ENCODE measurements around the gene NPHP4.
"Not testable (repeated sequence)": the region's sequence is repeated elsewhere in the genome, so short reads cannot be mapped to it uniquely, and the experiment has no call there.

Gene NPHP4

DNA sequence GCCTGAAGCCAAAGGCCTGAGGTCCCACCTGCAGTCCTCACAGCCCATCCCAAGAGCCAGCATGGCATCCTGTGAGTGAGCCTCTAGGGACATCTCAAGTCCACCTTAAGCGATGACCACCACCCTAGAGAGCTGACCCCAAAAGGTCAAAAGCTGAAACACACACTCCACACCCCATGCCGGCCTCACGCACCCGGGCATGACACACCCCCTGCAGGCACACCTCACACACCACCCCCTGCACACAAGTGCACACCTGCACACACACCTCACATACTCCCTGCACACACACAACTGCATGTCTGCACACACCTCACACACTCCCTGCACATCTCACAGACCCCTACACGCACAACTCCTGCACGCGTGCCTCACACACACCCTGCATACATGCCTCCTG lies 118.7 kb downstream of the NPHP4 start:
- no peak for DNase-seq

DNA sequence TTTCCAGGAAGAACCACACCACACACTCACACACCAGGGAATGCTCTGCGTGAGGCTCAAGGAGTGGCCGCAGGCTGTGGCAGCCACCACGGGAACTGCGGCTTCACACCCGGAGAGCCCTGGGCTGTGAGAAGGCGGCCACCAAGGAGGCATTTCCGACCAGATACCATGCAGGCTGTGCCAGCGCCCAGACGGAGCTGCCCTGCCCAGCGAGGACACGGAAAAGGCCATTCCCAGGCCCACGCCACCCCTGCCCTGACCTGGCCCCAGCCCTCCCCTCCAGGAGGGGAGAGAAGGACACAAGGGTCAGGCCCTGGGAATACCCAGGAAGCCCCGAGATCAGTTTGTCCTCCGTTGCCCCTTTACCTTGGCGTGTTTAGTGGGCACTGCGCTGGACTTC lies 119.3 kb downstream of the NPHP4 start:
- no peak for DNase-seq

DNA sequence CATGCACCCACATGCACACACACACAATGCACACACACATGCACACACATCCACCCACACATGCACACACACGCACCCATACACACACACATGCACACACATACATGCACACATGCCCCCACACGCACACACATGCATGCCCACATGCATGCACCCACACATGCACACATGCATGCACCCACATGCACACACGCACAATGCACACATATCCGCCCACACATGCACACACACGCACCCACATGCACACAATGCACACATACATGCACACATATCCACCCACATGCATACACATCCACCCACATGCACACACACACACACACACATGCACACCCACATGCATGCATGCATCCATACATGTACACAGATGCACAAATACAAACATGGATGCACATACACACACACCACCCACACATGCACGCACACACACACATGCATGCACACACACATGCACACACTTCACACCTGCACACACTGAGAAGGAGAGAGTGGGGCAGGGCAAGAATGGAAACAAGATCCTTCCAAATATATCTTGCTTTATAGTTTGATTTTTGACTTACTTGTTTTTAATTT lies 123.2 kb downstream of the NPHP4 start:
- DNase-seq, result no peak

DNA sequence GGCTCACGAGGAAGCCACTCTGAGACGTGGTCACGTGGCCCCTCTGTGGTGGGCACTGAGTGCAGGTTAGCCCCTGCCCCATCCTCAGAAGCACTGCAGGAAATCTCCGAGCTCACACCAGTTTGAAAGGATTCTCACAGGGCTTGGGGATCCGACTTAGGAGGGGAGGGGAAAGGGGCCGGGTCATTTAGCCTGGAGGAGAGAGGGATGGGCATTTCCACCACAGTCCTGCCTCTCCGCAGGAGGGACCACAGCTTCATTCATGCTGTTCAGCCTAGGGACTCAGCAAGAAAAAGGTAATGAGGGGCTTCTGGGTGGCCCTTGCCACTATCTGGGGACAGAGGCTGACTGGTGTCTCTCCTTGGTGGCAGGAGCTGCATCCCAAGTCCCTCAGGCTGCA lies 126.5 kb downstream of the NPHP4 start:
- no peak for DNase-seq

DNA sequence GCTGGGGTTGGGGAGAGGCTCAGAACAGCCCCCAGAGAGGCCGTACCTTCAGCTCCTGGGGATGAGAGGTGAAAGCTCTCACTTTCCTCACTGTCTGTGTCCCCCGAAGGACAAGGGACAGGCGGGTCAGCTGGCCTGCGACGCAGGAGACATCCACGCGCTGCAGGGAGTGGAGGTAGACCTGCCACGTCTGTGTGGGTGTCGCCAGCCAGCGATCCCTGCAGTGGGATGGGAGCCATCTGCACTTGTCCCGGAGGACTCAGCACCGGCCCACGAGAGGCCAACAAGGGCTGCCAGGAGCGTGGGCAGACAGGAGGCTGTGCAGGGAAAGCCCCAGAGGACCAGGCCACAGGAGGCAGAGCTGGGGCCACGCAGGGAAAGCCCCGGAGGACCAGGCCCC lies 127.2 kb downstream of the NPHP4 start:
- DNase-seq, result no peak

DNA sequence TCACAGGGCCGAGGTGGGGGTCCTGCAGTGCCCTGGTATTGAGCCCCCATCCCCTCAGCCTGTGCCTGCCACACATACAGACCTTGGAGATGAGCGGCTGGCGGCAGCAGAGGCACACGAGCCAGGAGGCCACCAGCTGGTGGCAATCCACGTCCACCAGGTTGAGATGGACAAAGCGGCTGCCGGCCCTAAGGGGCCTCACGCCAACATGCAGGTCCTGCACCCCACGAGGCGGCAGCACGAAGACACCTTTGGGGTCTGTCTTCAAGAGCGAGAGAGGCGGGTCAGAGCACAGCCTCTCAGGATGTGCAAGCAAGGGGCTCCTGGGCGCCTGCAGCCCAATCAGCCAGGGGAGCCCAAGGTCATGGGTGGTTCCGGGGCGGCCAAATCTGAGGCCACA lies 128.0 kb downstream of the NPHP4 start:
- no peak for DNase-seq

DNA sequence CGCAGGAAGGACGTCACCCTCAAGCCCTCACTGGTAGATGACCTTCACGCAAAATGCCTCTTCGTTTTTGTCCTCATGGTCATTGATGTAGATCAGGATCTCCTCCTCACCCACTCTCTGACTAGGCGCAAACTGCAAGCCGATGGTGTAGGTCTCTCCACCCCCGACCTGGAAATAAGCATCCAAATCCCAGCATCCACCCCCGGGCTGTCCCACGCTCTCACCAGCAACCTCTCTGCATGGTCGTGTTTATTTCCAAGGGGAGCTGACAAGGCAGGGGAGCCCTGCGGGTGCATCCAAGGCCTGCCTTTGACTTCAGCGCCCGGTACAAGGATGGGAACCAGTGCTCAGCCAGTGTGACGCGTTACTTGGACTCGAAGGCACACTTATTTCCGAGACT lies 129.0 kb downstream of the NPHP4 start:
- no peak for DNase-seq

DNA sequence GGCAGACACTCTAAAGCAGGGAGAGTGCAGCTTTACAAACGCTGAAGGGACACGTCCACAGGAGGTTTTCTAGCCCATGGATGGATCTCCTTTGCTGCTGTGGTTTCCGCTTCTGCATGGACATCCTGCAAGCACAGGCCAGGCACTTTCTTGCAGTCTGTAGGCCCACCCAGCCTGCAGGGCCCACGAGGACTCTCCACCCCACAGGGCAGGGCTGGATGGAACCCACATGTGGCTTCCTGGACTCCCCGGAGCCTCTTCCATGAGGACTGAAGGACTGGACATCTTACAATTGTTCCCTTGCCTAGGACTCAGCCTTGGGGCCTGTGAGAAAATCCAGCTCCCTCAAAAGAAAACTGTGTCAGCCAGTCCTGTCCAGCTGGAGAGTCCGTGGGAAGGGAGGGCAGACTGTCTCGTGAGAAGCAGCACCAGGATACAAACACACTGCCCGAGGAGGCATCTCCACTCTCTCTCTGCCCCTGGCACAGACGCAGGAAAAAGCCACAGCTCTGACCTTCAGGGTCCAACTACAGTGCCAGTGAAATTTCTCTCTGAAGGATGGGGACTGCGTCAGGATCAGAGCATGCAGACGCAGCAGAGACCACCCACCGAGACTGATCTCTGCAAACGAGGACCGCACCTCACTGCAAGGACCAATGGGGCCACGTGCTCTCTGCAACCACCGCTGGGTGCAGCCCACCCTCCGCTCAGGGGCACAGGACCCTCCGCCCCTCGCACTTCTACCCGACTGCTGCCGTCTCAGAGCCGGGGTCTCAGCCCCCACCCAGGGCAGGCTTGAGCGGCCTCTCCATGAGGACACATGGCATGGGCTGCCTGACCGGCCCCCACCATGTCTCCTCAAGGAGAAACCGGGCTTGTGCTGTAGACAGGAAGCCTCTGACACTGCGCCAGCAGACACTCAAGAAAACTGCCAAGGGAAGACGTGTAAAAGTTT lies 130.1 kb downstream of the NPHP4 start:
- no peak for DNase-seq

DNA sequence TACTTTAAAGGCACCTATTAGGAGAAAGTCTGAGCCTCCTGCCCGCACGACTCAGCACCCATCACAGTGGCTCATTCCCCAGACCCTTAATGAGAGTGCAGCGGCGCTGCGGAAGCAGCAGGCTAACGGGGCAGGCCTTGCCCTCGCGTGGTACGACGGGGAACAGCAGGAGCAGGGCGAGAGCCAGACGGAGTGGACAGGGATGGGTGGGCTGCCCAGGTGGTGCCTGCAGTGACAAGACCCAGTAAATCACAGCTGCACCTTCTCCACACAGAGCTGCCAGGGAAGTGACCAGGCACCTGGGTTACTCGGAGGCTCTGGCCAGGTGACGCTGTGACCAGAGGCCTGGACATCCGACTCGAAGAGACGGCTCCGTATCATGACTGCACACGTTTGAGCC lies 131.9 kb downstream of the NPHP4 start:
- no peak for DNase-seq

DNA sequence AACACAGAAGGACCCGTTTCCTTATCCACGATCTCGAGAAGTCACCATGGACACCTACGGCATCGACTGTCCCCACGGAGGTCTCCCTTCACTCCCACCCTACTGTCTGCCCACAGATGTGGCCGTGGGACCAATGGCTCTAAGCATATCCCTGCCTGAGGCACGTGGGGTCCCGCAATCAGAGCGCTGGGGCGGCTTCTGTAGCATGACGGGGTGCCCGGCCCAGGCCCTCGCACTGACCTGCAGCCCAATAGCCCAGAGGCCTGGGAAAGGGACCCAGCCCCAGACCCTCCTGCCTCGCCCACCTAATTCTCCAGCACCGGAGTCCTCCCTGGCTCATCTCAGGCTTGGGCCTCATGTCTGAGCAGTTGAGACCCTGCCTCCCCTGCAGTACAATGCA lies 132.5 kb downstream of the NPHP4 start:
- no peak for DNase-seq

DNA sequence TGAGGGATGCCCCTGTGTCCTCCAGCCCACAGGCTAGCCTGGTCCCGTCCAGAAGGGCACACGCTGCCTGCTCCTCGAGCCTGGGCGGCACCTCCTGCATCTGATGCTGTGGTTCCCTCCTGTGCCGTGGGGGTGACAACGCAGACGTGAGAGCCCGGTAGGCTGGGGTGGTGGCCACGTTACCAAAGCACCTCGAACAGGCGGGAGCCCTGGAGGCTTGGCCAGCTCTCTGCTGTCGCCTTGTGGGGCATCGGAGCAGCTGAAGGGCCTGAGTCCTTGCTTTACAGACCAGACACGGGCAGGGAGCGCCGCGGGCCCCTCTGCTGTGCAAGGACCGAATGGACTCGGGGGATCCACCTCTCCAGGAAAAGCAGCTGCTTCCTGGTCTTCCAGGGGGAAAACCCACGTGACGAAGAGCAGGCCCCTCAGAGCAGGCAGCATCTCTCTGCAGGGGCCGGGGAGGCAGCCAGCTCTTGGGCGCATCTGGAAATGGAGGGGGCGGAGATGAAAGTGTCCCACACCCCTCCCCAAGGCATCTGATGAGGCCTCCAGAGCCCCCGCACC lies 133.3 kb downstream of the NPHP4 start:
- DNase-seq, result no peak

DNA sequence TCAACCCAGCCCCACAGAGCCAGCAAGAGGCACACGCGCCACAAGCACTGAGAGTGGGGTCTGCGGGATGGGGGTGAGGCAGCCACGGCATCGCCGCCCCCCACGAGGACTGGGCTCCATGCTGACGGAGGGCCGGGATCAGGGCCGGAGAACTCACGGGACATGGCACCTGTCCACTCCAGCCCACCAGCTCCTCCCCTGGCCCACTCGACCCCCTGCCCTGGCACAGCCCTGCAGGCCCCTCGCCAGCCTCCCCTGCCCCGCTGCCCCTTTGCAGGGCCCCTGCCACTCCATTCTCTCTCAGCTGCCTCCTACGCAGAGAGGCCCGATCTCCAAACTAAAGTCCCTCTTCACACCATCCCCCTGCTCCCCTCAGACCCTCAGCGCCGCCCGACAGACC lies 134.0 kb downstream of the NPHP4 start:
- no peak for DNase-seq

DNA sequence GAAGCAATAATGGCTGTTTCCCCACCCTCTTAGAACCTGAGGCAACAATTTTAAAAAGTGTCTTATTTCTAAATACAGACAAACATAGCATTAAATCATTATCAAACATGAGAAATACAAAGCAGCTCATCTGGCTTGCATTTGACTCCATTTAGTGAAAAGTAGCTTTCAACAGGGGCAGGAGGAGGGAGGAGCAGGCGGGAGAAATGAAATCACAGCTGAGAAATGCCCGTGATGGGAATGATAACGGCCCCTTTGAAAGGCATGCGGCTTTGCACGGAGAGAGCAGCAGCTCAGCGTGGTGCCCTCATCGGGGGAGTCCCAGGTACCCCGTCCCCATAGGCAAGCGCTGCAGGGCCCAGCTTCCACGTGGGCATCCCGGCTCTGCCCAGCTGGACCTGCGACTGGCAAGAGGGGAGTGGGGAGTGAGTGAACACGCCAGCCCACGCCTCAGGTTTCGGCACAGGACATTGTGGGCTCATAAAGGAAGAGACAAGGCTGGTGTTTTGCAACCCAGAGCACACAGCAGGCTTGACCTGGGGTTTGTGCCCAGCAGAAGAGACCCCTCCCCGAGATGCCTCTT lies 134.6 kb downstream of the NPHP4 start:
- DNase-seq, result no peak

DNA sequence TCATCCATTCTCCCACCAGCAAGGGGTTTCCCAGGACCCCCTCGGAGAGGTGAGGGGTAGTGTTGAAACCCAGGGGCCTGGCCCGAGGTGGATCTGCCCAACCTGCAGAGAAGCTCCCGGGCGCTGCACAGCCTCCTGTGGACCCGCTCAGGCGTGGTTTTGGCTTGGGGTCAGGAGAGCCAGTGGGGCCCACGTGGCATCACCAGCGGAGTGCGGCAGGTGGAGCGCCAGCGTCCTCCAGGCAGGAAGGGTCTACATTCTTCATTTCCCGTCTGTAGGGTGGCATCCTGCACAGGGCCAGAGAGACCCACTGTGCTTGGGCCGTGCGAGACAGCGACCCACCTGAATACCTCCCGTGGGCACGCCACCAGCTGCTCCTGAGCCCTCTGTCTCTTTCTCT lies 135.2 kb downstream of the NPHP4 start:
- no peak for DNase-seq

DNA sequence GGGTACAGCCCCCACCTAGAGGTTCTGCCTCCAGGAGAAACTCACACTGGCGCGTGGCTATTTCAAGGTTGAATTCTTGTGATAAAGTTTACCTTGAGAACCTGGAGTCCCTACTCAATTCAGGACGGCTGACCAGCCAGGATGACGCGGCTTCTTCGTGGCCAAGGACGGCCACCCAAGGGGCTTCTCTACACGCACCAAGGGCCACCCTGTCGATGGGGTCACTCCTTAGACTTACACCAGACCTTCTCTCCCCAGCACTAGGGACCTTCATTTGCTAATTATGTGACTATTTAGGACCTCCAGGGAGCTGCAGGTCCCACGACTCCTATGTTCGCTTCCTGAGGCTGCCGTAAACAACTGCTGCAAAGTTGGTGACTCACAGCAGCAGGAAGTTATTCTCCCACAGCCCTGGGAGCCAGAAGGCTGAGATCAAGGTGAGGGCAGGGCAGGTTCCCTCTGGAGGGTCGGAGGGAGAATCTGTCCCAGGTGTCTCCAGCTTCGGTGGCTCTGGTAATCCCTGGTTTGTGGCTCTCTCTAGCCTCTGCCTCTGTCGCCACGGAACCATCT lies 135.9 kb downstream of the NPHP4 start:
- no peak for DNase-seq

DNA sequence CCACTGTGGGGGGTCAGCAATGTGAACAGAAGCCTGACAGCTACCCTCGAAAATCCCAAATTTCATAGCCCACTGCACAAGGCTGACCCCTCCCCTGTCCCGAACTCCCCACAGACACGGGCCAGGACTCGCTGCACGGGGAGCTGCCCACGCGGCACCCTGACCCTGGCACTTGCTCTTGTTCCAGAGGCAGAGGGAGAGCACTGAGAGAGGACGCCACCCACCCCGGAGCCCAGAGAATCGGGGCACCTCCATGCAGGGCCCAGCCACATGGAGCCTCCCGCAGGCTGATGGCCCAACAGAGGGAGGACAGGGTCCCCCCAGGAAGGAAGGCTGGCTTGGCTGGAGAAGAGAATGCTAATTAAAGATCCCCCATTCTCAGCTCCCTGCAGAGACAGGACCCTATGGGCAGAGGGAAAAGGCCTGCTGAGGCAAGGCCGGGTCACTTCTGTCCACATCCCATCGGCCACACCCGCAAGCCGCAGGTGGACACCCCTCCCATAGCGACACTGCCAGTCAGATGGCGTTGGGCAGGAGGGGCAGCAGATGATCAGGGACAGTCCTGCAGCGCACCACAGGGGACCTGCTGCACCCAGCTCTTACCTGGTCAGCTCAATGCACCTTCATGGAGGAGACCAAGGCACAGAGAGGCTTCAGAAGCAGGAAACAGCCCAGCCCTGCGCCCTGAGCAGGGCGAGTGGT lies 136.9 kb downstream of the NPHP4 start:
- no peak for DNase-seq

DNA sequence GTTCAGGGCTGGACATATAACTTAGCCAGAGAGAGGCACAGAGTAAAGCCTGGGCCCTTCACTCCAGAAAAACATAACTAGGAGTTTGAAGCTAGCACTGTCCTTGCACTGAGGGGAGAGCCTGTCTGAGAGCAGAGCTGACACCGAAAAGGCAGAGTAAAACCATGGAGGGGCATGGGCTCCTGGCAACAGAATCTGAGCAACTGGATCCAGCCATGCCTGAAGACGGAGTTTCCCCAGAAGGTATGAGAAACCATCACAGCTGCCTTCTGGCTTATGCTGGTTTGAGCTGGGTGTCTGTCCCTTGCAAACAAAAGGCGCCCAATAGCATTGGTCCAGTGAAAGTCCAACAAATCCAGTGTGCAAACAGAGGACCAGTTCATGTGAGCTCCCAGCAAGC lies 137.5 kb downstream of the NPHP4 start:
- DNase-seq, result no peak

DNA sequence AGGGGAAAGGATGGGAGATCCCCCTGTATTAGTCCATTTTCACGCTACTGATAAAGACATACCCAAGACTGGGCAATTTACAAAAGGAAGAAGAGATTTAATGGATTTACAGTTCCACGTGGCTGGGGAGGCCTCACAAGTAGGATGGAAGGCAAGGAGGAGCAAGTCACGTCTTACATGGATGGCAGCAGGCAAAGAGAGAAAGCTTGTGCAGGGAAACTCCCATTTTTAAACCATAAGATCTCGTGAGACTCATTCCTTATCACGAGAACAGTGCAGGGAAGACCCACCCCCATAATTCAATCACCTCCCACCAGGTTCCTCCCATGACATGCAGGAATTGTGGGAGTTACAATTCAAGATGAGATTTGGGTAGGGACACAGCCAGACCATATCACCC lies 138.4 kb downstream of the NPHP4 start:
- not testable (repeated sequence) for DNase-seq

DNA sequence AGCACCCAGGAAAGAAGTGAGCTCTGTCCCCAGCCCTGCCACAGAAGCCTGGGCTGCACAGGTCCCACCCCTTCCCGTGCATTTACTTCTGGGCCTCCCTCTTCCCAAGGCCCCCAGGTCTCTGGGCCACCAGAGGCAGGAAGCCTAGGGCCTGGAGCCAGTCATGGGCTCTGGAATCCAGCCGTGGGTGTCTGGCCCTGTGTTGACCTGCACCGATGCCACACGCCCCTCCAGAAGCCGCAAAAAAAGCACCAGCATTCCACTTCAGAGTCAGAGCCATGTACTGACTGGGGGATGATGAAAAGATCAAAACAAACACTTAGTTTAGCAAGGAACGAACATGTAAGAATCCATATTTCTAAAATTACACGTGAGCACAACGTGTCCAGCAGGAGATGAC lies 141.7 kb downstream of the NPHP4 start:
- DNase-seq, result no peak

DNA sequence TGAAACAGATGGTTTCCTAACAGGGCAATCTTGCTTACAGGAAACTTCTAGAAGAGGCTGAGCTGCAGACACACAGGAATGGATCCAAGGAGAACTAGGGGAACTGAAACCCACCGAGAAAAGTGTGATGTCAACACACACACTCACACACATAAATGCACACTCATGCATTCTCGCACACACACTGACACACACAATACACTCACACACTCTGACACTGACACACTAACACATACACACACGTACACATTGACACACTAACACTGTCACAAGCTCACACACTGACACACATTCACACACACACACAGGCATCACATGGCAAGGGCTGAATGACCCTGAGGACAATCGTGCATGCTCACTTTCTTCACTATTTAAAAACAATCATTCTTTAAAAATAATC lies 142.7 kb downstream of the NPHP4 start:
- no peak for DNase-seq

DNA sequence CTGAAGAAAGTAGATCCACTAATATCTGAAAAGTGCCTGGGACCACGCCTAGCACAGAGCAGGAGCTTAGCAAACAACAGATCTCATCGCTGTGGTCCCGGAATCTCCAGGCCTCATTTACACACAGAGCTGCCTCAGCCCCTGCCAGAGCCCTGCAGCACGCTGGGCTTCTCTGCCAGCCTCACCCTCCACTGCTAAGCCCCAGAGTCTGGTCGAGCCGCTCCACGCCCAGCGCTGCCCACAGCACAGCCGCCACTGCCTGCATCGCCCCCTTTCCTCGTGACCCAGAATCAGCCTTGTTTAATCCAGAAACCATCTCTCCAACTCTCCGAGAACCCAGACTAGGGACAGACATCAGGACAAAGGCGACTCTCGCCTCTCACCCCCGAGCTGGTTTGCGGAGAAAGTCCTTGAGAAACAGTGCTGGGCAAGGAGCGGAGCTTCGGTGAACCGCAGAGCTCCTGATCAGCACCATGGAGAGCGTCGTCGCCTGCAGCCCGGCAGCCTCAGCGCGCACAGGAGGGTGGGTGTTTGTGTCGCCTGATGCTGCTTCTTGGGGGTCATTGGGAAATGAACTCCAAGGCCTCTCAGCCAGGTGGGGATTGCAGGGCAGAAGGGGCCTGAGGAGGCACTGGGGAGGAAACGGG lies 145.1 kb downstream of the NPHP4 start:
- no peak for DNase-seq

DNA sequence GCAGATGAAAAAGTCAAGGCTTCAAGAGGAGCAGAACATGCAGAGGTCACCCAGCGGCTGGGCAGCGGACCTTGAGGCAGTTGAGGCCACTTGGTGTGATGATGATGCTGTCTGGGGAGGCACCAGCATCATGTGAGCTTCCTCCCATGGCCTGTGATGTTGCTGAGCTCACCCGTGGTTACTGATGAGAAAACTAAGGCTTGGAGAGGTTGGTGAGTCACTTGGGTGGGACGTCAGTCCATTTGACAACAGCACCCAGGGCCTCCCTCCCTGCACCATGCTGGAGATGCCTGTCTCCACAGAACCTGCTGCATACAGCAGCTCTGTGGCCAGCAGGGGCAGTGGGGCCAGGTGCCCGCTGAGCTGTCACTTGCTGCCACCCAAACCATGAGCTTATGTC lies 146.8 kb downstream of the NPHP4 start:
- no peak for DNase-seq
